ENCODE data around the gene TSHZ2.

Gene TSHZ2

DNA sequence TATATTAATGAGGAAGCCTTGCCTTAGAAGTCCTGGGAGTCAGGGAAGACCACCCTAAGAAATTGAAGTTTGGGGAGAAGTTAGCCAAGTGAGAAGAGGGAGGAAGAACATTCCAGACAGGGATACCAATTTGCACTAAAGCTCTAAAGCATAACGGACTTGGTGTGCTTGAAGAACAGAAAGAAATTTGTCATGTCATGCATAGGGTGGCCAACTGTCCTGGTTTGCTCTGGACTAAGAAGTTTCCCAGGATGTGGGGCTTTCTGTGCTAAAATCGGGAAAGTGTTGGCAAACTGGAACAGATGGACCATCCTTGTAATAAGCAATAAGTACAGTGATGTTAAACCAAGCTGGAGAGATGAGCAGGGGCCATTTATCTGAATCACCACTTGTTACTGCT lies 403.9 kb downstream of the TSHZ2 start:
- TF ChIP-seq GATA3 (IDR thresholded peaks at IDR 0.05; ENCODE audit: low read depth, low read length) (no peak), GATA2 (IDR thresholded peaks at IDR 0.05; ENCODE audit: low read depth, low read length) (no peak)

DNA sequence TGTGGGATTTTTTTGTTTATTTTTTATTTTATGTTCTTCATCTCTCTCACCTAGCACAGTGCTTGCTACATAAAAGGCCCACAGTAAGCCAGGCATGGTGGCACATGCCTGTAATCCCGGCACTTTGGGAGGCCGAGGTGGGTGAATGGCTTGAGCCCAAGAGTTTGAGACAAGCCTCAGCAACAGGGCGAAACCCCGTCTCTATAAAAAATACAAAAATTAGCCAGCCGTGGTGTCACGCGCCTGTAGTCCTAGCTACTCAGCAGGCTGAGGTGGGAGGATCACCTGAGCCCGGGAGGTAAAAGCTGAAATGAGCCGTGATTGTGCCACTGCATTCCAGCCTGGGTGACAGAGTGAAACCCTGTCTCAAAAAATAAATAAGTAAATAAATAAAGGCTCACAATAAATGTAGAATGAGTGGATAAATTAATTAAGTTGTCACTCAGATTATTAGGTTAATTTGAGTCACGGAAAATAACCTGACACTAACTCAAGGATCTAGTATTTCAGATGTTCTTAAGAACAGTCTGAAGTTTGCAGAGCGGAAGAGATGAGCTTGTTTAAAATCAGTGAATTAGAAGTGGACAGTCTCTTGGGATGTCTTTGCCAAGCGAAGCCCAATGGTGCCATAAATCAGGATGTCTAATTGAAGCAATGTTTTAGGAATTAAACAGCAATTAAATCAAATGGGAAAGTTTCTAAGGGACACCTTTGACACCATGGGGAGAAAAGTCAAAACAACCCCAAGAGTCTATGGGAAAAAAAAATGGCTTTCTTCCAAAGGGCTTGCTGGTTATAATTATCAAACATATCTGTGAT lies 407.1 kb downstream of the TSHZ2 start:
- TF ChIP-seq GATA2 (IDR thresholded peaks at IDR 0.05; ENCODE audit: low read depth, low read length): no peak
- no peak for TF ChIP-seq GATA3 (IDR thresholded peaks at IDR 0.05; ENCODE audit: low read depth, low read length)

GRCh38 chr20:53379833-53380120 lies 407.6 kb downstream of the TSHZ2 start:
- TF ChIP-seq GATA2 (IDR thresholded peaks at IDR 0.05; ENCODE audit: low read depth, low read length) (no peak), GATA3 (IDR thresholded peaks at IDR 0.05; ENCODE audit: low read depth, low read length) (no peak)

GRCh38 chr20:53381568-53382262 lies 409.6 kb downstream of the TSHZ2 start:
- no peak for TF ChIP-seq GATA2 (IDR thresholded peaks at IDR 0.05; ENCODE audit: low read depth, low read length)
- TF ChIP-seq GATA3 (IDR thresholded peaks at IDR 0.05; ENCODE audit: low read depth, low read length): no peak

DNA sequence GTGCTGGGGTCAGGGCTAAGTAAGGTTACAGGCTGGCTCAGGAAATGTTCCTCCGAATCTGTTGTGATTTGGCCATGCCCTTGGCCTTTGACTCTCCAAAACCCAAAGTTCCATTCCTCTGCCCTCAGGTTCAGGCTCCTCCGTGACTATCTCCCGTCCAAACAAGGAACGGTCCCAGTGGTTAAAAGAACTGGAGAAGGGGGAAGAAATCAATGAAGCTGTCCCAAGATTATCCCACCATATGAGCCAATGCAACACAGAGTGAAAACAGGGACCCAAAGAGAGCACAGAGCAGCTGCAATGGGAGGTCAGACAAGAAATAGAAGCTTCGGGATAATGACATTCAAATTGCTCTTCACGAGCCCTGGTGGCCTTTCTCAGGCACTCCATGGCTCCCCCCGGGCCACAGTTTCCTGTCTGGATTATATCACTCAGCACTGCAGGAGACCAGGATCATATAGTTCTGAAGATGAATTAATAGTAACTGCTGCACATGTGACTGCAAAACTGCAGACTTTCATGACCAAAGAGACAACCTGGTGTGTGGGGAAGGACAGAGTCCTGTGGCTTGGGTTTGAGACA lies 410.2 kb downstream of the TSHZ2 start:
- no peak for TF ChIP-seq GATA2 (IDR thresholded peaks at IDR 0.05; ENCODE audit: low read depth, low read length)
- TF ChIP-seq GATA3 (IDR thresholded peaks at IDR 0.05; ENCODE audit: low read depth, low read length): no peak

DNA sequence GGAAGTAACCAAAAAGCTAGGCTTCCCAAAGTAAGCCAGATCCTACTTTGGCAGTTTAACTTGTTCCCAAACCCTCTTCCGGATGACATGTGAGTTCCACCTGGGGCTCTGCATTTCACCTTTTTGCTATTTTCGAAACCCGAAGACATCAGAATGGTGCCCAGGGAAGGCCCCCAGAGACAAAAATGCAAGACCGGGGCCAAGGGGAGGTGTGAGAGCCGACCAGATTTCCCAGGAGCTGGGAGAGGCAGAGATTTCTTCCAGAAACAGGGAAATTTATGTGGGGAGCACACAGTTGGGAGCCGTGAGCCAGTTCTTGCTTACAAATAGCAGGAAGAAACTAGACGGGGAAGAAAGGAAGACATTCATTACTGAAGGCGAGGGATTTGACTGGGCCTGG lies 411.8 kb downstream of the TSHZ2 start:
- TF ChIP-seq GATA3 (IDR thresholded peaks at IDR 0.05; ENCODE audit: low read depth, low read length) (no peak), GATA2 (IDR thresholded peaks at IDR 0.05; ENCODE audit: low read depth, low read length) (no peak)

DNA sequence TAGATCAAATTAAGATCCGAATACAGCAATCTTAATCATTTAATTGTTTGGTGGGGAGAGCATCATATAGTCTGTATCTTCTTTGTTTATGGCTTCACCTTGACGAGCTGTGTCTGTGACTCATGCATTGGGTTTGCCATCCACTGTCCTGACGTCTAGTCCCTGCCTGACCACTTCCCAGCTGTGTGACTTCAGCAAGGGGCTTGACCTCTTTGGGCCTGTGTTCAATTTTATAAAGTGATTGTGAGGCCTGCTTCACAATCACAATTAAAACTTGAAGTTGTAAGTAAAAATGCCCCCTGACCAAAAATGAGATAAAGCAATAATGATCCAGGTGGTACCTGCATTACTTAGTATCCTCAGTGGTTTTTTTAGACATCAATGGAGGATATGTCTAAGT lies 412.2 kb downstream of the TSHZ2 start:
- TF ChIP-seq GATA2 (IDR thresholded peaks at IDR 0.05; ENCODE audit: low read depth, low read length) (no peak), GATA3 (IDR thresholded peaks at IDR 0.05; ENCODE audit: low read depth, low read length) (no peak)

- TF ChIP-seq GATA2 (IDR thresholded peaks at IDR 0.05; ENCODE audit: low read depth, low read length) (no peak), GATA3 (IDR thresholded peaks at IDR 0.05; ENCODE audit: low read depth, low read length) (no peak)
Observed at GRCh38 chr20:53385941-53386767, 414.0 kb downstream of the TSHZ2 start.

- TF ChIP-seq GATA2 (IDR thresholded peaks at IDR 0.05; ENCODE audit: low read depth, low read length): no peak
- TF ChIP-seq GATA3 (IDR thresholded peaks at IDR 0.05; ENCODE audit: low read depth, low read length): no peak
Observed at GRCh38 chr20:53387983-53388675, 416.0 kb downstream of the TSHZ2 start.

GRCh38 chr20:53389516-53390300 lies 417.6 kb downstream of the TSHZ2 start:
- TF ChIP-seq GATA3 (IDR thresholded peaks at IDR 0.05; ENCODE audit: low read depth, low read length) (no peak), GATA2 (IDR thresholded peaks at IDR 0.05; ENCODE audit: low read depth, low read length) (no peak)

- no peak for TF ChIP-seq GATA2 (IDR thresholded peaks at IDR 0.05; ENCODE audit: low read depth, low read length)
- TF ChIP-seq GATA3 (IDR thresholded peaks at IDR 0.05; ENCODE audit: low read depth, low read length): no peak
Observed at GRCh38 chr20:53390770-53391169, 418.6 kb downstream of the TSHZ2 start.

GRCh38 chr20:53394433-53394832 lies 422.3 kb downstream of the TSHZ2 start:
- no peak for TF ChIP-seq GATA3 (IDR thresholded peaks at IDR 0.05; ENCODE audit: low read depth, low read length)
- no peak for TF ChIP-seq GATA2 (IDR thresholded peaks at IDR 0.05; ENCODE audit: low read depth, low read length)
